Lung (tissue), 12 donors: ENCODE measurements around the gene XPNPEP2. TPM values are rescaled to one million over a fixed set of nuclear protein-coding genes. Genes with fewer than 3 reads are reported as not detected.

Experiments used
- ATAC-seq: fragments of 200-7000 bp; cut with Tn5 transposase; one replicate; pipeline ENCODE4 v1.9.1; 2020; ENCODE audit warnings: moderate number of reproducible peaks; ENCODE audit not compliant: insufficient read depth, low FRiP score
- DNase-seq, 3 donors: peaks; one replicate each; pipeline ENCODE4 v3.0.0-alpha.2; 2013 to 2017
- H3K27ac ChIP-seq, 2 donors: one replicate each; pipeline ENCODE4 v1.5.1; 2013; ENCODE audit warnings: mild to moderate bottlenecking in 2 of 2, moderate library complexity in 2 of 2, control low read depth in 1 of 2, inconsistent platforms in 1 of 2, low read depth in 1 of 2, low read length in 1 of 2
- H3K27me3 ChIP-seq, 3 donors: one replicate each; pipeline ENCODE4 v1.5.1; 2013; ENCODE audit warnings: low read length in 2 of 3; ENCODE audit not compliant: control insufficient read depth in 3 of 3, insufficient read depth in 3 of 3
- H3K36me3 ChIP-seq, 4 donors: one replicate each; pipeline ENCODE4 v1.5.1; 2013; ENCODE audit warnings: low read length in 4 of 4, mild to moderate bottlenecking in 1 of 4, moderate library complexity in 1 of 4; ENCODE audit not compliant: control insufficient read depth in 4 of 4, insufficient read depth in 4 of 4
- H3K4me1 ChIP-seq, 5 donors: one replicate each; pipeline ENCODE4 v1.5.1; 2013; ENCODE audit warnings: low read length in 5 of 5, mild to moderate bottlenecking in 2 of 5, moderate library complexity in 1 of 5; ENCODE audit not compliant: control insufficient read depth in 5 of 5, insufficient read depth in 5 of 5
- H3K4me3 ChIP-seq: one replicate; pipeline ENCODE4 v1.5.1; 2013; ENCODE audit warnings: mild to moderate bottlenecking, control low read depth, moderate library complexity
- H3K9ac ChIP-seq, 2 donors: one replicate each; pipeline ENCODE4 v1.5.1; 2013; ENCODE audit warnings: low read length in 2 of 2, control low read depth in 1 of 2; ENCODE audit not compliant: insufficient read depth in 1 of 2
- H3K9me3 ChIP-seq, 4 donors: one replicate each; pipeline ENCODE4 v1.5.1; 2013; ENCODE audit warnings: low read length in 3 of 4, mild to moderate bottlenecking in 1 of 4, moderate library complexity in 1 of 4; ENCODE audit not compliant: control insufficient read depth in 4 of 4, insufficient read depth in 3 of 4
- WGBS, 2 donors: extraction: QIAGEN DNeasy Blood & Tissue Kit; methylation state at CpG; one replicate each; pipeline ENCODE4 v1.1.7; 2013; 5-methylcytosine and 5-hydroxymethylcytosine counted together
- polyA plus RNA-seq, 2 donors: library from polyadenylated mRNA; stranded (reverse); fragments of 200-250 nt; gene quantifications; one replicate each; pipeline ENCODE4 v1.2.1, GENCODE V29; 2013
- total RNA-seq, 2 donors: library from RNA; depleted of rRNA in 1 of 2; stranded (reverse); fragments of >200 nt in 1 of 2; gene quantifications; one replicate each; pipeline ENCODE4 v1.2.1, GENCODE V29; 2014 to 2021
- TF ChIP-seq, protein P1 (sequence below): IDR thresholded peaks from 2 replicates; pipeline ENCODE4 v1.5.1; 2012; ENCODE audit warnings: mild to moderate bottlenecking; ENCODE audit errors: control extremely low read depth, extremely low read depth
- donor health status: control.
- donor health status: control.
- donor health status: Bipolar disorder and iron deficiency.
- donor health status: healthy.
- donor health status: DM: yes; HTN: yes; CAD: no.

The XPNPEP2 gene
- total and polyA plus RNA-seq, 4 donors = 0.61 to 2.1 (median 1.3) TPM

DNA sequence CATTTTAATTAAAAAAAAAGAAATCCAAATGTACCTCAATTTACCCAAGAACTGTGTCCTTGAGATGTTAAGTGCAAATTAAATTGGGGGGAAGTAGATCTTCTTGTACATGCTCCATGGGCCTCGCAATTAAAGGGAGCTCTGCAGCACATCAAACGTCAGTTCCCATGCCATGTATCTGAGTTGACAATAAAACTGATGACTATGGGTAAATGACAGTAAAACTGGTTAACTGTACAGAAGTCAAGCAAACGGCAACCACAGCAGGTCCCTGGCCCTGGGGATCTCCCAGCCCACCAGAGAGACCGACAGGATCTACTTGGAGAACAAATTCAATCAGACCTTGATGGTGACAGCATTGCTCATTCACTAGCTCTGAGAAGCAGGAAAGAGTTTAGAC lies 32.8 kb upstream of the XPNPEP2 start:
- no peaks in the 10 kb centered on the region for H3K36me3 ChIP-seq
- peaks cover 0 to 5% (median 0%) of the 10 kb centered on the region in 5 donors for H3K4me1 ChIP-seq
- H3K9ac ChIP-seq = no peak overlapping the region
- TF ChIP-seq, protein P1, sequence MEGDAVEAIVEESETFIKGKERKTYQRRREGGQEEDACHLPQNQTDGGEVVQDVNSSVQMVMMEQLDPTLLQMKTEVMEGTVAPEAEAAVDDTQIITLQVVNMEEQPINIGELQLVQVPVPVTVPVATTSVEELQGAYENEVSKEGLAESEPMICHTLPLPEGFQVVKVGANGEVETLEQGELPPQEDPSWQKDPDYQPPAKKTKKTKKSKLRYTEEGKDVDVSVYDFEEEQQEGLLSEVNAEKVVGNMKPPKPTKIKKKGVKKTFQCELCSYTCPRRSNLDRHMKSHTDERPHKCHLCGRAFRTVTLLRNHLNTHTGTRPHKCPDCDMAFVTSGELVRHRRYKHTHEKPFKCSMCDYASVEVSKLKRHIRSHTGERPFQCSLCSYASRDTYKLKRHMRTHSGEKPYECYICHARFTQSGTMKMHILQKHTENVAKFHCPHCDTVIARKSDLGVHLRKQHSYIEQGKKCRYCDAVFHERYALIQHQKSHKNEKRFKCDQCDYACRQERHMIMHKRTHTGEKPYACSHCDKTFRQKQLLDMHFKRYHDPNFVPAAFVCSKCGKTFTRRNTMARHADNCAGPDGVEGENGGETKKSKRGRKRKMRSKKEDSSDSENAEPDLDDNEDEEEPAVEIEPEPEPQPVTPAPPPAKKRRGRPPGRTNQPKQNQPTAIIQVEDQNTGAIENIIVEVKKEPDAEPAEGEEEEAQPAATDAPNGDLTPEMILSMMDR = no peak
- H3K27ac ChIP-seq = no peak overlapping the region
- H3K27me3 ChIP-seq = peaks cover 0 to 3% (median 0%) of the 10 kb centered on the region in 3 donors
- ATAC-seq (no peak), DNase-seq (no peak)
- H3K4me3 ChIP-seq = no peak overlapping the region
- H3K9me3 ChIP-seq = peaks cover 0 to 5% (median 0%) of the 10 kb centered on the region in 4 donors
- WGBS, 2 donors = 75 to 89% methylated on average over 4 of the region's 4 CpGs

DNA sequence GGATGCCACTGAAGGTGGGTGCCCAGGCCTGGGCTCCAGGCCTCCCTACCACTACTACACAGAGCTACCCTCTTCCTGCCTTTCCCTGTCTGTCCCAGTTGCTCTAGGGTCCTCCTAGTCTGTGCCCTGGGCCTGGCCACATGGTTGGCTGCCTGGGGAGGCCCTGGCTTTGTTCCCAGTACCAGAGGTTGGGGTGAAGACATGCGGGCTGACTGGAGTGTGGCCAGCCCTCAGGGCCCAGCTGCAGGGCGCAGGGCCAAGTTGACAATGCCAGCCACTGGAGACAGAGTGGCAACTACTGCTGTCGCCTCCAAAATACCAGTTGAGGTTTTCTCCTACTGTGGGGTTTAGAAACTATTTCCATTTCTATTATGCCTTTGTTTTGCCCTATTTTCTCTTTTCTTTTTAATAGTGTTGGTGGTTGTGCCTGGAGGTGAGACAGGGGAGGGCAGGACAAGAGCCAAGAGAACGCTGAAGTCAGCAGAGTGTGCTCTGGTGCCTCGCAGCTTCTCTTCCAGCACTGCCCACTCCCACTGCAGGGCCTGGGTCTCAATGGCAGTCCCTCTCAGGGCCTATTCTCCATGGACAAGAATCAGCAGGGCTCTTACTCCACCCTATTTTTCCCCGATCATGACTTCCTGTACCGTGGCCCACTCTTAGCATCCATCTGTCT lies 32.2 kb upstream of the XPNPEP2 start:
- no peaks in the 10 kb centered on the region for H3K36me3 ChIP-seq
- peaks cover 0 to 5% (median 0%) of the 10 kb centered on the region in 4 donors for H3K9me3 ChIP-seq
- no peak overlapping the region for H3K27ac ChIP-seq
- DNase-seq (no peak), ATAC-seq (no peak)
- WGBS, 2 donors = 59 to 64% methylated on average over 6 to 7 of the region's 7 CpGs
- no peak overlapping the region for H3K9ac ChIP-seq
- H3K4me3 ChIP-seq = no peak overlapping the region
- peaks cover 0 to under 1% (median 0%) of the 10 kb centered on the region in 5 donors for H3K4me1 ChIP-seq
- TF ChIP-seq, protein P1 = no peak
- peaks cover 0 to 3% (median 0%) of the 10 kb centered on the region in 3 donors for H3K27me3 ChIP-seq

DNA sequence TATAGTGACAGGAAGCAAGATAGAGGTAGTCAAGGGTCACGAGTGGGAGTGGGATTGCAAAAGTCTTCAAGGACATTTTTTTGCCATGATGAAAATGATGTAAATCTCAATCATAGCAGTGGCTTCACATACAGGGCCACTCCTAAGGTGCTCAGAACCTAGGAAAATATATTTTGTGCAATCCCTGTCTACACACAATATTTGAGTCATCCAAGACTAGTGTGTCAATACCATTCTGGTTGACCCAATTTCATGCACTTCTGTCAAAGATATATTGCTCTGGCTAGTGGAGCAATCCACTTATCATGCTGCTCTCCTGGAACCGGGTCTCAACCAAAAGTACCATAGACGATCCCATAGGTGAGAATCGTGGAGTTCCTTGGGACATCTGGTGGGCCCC lies 24.2 kb upstream of the XPNPEP2 start:
- peaks cover 0 to 3% (median 2%) of the 10 kb centered on the region in 3 donors for H3K27me3 ChIP-seq
- no peaks in the 10 kb centered on the region for H3K36me3 ChIP-seq
- no peaks in the 10 kb centered on the region for H3K4me1 ChIP-seq
- H3K4me3 ChIP-seq = no peak overlapping the region
- H3K27ac ChIP-seq = no peak overlapping the region
- ATAC-seq (no peak), DNase-seq (no peak)
- WGBS, 2 donors = 82 to 87% methylated on average over 4 of the region's 4 CpGs
- H3K9ac ChIP-seq = no peak overlapping the region
- TF ChIP-seq, protein P1 = no peak
- no peaks in the 10 kb centered on the region for H3K9me3 ChIP-seq

DNA sequence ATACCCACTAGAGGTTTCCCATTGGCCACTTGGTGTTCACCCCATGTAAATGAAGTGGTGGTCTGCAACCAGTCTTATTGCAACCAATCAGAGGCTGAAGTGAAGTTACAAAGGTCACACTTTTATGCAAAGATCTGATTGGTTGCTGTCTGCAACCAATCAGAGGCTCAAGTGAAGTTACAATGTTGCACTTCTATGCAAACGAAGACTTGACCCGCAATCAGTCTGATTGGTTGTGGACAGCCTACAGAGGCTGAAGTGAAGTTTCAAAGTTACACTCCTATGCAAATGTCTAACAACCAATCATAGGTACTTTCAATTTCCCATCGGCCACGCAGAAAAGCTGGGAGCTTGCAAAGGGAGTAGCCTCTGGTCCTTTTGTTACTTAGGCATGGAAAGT lies 22.3 kb upstream of the XPNPEP2 start:
- DNase-seq (no peak), ATAC-seq (no peak)
- Histone ChIP-seq H3K27ac (no peak overlapping the region), H3K9ac (no peak overlapping the region), H3K9me3 (no peaks in the 10 kb centered on the region), H3K36me3 (no peaks in the 10 kb centered on the region), H3K4me3 (no peak overlapping the region), H3K27me3 (peaks cover 0 to 2% (median 0%) of the 10 kb centered on the region in 3 donors), H3K4me1 (no peaks in the 10 kb centered on the region)
- TF ChIP-seq, protein P1 = no peak
- 83 to 89% methylated on average over 4 of the region's 4 CpGs for WGBS, 2 donors
